DMS114 treated with DMSO at 0.1 percent for 48 hours (cell line): ENCODE data around the gene TRIM43B.
"Not testable (repeated sequence)": the region's sequence is repeated elsewhere in the genome, so short reads cannot be mapped to it uniquely, and the experiment has no call there.

ENCODE experiments used
- DNase-seq: peaks from one replicate; lab custom pipeline; 2025; ENCODE audit not compliant: unreplicated experiment; lab: John Stamatoyannopoulos, UW

The TRIM43B gene

GRCh38 chr2:95434507-95435076 is 50.0 kb downstream of the TRIM43B start:
- DNase-seq = not testable (repeated sequence)

- not testable (repeated sequence) for DNase-seq
Observed at GRCh38 chr2:95433973-95434372, 50.6 kb downstream of the TRIM43B start.

GRCh38 chr2:95433373-95433772 is 51.2 kb downstream of the TRIM43B start:
- DNase-seq = not testable (repeated sequence)

DNA sequence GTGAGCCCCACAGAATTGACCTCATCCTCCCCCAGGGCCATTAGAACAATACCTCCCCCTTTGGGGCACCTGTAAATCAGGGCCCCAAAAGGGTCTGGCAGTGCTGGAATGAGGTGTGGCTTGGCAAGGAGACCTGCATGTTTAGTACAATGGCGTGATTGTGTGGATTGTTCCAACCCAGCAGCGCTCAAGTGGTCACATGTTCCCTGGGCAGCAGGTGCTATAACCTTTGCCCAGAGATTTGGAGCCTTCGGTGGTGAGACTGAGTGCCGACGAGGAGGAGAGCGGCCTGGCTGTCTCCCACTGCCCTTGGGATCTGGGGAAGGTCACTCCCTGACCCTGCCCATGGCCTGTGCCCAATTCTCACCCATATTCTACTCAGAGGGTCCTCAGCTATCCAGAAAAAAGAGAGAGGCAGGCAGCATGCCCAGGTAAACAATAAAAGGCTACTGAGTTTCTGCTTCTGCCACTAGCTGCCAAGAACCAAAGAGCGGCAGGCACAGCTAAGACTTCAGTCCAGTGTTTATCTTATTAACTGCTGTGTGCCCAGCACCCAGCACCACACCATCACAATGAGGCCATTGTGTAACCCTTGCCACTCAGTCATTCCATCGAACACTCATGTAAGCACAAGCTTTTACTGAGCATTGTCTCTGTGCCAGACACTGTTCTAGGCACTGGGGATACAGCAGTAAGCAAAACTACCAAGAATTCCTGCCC is 54.6 kb downstream of the TRIM43B start:
- not testable (repeated sequence) for DNase-seq

DNA sequence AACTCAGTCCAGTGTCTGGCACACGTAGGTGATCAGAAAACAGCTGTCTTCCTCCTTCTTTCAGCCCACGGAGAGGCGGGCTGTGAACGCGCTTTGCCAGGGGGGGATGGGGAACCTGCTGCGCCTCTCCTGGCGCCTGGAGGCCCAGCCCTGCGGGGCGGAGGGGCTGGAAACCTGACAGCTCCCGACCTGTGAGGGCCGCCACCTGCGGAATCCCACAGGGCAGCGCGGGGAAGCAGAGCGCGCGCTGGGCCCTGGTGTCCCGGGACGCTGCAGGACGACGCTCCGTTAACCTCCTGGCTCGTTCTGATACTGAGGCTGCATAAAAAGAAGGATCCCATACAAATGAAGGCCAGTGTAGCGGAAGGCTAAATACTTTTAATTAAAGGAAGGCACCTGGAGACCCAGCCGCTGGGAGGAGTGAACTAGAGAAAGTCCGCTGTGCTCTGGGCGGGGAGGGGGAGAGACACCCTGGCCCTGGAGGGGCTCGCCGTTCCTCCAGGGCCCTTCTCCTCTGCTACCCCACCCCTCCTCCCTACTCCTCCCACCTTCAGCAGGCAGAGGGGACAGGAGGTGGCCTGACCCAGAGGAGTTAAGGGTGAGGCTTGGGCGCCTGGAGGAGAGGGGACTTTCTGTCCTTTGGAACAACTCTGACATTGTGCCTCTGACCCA is 57.2 kb downstream of the TRIM43B start:
- not testable (repeated sequence) for DNase-seq
